Breast epithelium (tissue), 3 donors: ENCODE results near the gene PRPSAP2.

Source experiments
- POLR2A ChIP-seq: fragments of 450-650 bp; IDR thresholded peaks from one replicate; pipeline ENCODE4 v1.6.1; 2016; ENCODE audit warnings: antibody characterized with exemption, mild to moderate bottlenecking, moderate library complexity
- POLR2AphosphoS5 ChIP-seq, 3 donors: sonication (generic); formaldehyde crosslinking; IDR thresholded peaks; one replicate each; pipeline ENCODE4 v1.6.1; 2017; ENCODE audit warnings: antibody characterized with exemption in 3 of 3

- TF ChIP-seq POLR2A (no peak), POLR2AphosphoS5 (IDR thresholded peaks at IDR 0.05) (no peak)
Measured at GRCh38 chr17:18964018-18964351, 106.1 kb downstream of the PRPSAP2 start.
